ENCODE data around the gene TRHDE.

GRCh38 chr12:72485017-72485701, 213.0 kb downstream of the TRHDE start:
- TF ChIP-seq CTCF (IDR thresholded peaks at IDR 0.05) (no peak), POLR2A (IDR thresholded peaks at IDR 0.05) (no peak)
